Dermis microvascular lymphatic vessel endothelial cell (primary cell): ENCODE data around the gene PABPC1L2A. TPM values are rescaled to one million over a fixed set of nuclear protein-coding genes. Genes with fewer than 3 reads are reported as not detected.
A peak's percentile ranks its signal among the peaks of the same experiment; 100 is the strongest.
"Not testable (repeated sequence)": the region's sequence is repeated elsewhere in the genome, so short reads cannot be mapped to it uniquely, and the experiment has no call there.

Source experiments
- DNase-seq, 2 donors: peaks; one replicate each; pipeline versions ENCODE4 v3.0.0 to v3.0.0-alpha.2; 2010; ENCODE audit warnings: low read depth in 2 of 2
- total RNA-seq: library from RNA; depleted of rRNA; stranded (reverse); fragments of >200 nt; gene quantifications from 2 replicates; pipeline ENCODE4 v1.2.1, GENCODE V29; 2014

PABPC1L2A gene
- not detected in 2 replicates for total RNA-seq

DNA sequence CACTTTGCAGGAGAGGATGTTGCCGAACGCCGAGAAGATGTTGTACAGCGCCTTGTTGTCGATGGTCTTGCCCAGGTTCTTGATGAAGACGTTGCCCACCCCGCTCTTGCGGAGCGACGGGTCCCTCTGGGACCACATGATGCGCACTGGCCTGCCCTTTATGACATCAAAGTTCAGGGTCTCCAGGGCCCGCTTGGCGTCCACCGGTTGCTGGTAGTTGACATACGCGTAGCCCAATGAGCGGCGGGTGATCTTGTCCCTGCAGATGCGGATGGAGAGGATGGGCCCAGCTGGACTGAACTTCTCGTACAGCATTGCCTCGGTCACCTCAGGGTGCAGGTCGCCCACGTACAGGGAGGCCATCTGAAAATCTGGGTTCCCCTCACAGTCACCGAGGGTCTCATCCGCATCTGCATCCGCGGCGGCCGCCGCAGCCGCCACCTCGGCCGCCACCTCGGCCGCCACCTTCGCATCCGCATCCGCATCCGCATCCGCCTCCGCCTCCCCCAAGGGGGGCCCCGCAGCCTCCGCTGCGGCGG is at the start of gene PABPC1L2A:
Gene PABPC1L2A, minus strand, starts transcription at position 489 of the 539 bp plus-strand sequence. Its CDS starts 126 bp downstream, at position 363.
- not testable (repeated sequence) for DNase-seq

DNA sequence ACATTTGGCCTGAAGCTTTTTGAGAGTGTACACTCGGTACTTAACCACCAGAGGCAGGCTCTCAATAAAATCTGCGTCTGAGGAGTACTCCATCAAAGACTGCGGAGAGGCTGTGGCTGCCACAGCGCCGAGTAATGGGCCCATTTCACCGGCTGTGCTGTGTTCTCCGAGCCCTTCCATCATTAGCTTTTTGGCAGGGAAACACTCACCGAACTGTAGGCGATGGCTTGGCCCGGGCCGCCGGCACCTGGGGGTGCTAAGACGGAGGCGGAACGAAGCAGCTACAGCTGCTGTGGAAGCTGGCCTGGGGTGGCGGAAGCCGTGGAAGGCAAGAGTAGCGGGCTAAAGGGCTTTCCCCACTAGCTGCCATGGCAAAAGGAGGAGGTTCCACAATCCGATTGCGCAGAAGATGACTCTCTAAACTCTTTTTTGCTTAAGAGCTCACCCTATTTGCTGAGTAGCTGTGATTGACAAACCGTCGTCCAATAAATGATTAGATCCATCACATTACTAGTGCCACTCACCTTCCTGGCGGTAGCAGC is 48.5 kb upstream of the PABPC1L2A start:
- no peak for DNase-seq

DNA sequence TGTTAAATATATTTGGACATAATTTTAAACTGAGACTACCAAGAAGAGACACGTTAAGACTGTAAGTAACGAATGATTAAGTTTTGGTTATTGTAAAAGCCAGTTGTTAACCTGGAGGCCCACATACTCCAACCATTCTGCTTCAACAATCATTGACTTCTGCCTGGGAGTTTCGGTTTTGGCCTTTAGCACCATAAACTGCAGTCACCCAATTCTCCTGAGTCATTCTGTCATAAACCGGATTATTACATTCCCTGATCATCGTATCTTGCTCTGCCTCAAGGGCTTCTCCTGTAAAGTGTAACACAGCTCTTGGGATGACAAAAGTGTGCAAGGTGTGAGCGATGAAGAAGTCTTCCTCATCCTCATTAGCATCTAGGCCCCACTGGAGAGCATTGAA is 46.9 kb upstream of the PABPC1L2A start:
- DNase-seq: no peak

DNA sequence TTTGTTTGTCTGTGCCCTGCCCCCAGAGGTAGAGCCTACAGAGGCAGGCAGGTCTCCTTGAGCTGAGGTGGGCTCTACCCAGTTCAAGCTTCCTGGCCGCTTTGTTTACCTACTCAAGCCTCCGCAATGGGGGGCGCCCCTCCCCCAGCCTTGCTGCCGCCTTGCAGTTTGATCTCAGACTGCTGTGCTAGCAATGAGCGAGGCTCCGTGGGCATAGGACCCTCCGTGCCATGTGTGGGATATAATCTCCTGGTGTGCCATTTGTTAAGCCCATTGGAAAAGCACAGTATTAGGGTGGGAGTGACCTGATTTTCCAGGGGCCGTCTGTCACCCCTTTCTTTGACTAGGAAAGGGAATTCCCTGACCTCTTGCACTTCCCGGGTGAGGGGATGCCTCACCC is 20.2 kb upstream of the PABPC1L2A start:
- DNase-seq: not testable (repeated sequence)

DNA sequence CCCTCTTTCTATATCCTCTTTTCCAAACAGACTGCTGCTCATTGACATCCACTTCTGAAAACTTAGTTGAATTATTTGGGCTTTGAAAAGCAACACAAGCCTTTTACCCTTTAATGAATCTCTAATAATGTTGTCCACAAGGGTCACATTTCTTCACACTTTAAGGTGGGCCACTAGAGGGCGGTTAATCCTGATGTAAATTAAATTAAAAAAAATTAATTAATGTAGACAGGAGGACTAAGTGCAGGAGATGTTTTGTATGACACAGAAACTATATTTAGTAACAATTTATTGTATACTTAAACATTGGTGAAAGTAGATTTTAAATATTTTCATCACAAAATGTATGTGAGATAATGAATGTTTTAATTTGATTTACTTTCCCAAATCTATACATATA is 7.5 kb upstream of the PABPC1L2A start:
- peak in 1 of 2 donors; percentile 11 for DNase-seq

DNA sequence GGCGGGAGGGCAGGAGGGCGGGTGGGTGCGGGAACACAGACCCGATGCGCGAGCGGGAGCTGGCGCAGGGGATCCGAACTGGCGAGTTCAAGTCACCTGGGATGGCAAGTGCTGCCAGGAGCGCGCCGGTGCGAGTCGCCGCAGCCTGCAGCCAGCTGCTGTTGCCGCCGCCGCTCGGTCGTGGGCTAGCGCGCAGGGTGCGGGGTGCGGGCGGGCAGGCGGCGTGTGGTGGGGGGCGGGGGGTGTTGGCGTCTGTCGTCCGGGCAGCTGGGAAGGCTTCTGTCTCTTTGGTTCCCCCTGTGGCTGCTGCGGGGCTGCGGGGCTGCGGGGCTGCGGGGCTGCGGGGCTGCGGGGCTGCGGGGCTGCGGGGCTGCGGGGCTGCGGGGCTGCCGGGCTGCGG is 572 bp upstream of the PABPC1L2A start:
- not testable (repeated sequence) for DNase-seq

DNA sequence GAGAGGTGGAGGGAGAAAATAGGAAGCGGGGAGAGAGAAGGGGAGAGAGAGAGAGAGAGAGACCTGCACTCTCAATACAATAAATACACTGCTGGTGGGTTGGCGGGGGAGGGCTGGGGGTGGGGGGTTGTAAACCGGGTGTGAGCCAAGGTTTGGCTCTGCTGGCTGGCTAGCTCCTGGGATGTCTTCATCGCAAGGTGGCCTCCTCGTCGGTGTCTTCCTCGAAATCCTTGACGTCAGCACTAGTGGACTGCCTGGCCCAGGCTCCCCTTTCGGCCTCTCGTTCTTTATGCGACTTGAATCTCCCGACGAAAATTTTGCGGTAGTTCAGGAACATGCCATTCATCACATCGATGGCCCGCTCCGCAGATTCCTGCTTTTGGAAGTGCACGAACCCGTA is 715 bp downstream of the PABPC1L2A start:
- DNase-seq: not testable (repeated sequence)

DNA sequence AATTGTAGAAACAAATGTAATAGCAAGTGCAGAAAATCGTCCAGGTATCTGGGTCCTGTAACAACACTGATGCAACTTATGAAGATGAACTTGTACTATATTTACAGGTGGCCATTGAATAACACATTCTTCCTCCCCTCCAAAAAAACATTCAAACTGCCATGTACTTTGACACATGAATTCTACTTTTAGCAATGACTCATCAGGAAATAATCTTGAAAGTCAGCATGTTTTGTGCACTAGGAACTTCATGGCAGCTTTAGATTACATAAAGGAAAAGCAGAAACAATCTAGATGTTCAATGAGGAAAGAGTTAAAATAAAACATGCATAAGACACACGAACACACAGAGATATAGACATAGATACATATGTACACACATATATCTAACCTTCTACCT is 2.5 kb downstream of the PABPC1L2A start:
- peak in 1 of 2 donors; percentile 0 for DNase-seq

DNA sequence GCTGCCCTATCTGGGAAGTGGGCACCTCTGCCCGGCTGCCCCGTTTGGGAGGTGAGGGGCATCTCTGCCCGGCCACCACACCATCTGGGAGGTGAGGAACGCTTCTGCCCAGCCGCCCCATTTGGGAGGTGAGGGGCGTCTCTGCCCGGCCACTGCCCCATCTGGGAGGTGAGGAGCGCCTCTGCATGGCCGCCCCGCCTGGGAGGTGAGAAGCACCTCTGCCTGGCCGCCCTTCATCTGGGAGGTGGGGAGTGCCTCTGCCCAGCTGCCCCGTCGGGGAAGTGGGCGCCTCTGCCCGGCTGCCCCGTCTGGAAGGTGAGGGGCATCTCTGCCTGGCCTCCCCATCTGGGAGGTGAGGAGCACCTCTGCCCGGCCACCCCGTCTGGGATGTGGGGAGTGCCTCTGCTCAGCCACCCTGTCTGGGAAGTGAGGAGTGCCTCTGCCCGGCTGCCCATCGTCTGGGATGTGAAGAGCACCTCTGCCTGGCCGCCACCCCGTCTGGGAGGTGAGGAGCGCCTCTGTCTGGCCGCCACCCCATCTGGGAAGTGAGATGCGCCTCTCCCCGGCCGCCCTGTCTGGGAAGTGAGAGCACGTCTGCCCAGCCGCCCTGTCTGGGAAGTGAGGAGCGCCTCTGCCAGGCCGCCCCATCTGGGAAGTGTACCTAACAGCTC is 9.8 kb downstream of the PABPC1L2A start:
- DNase-seq: no peak

DNA sequence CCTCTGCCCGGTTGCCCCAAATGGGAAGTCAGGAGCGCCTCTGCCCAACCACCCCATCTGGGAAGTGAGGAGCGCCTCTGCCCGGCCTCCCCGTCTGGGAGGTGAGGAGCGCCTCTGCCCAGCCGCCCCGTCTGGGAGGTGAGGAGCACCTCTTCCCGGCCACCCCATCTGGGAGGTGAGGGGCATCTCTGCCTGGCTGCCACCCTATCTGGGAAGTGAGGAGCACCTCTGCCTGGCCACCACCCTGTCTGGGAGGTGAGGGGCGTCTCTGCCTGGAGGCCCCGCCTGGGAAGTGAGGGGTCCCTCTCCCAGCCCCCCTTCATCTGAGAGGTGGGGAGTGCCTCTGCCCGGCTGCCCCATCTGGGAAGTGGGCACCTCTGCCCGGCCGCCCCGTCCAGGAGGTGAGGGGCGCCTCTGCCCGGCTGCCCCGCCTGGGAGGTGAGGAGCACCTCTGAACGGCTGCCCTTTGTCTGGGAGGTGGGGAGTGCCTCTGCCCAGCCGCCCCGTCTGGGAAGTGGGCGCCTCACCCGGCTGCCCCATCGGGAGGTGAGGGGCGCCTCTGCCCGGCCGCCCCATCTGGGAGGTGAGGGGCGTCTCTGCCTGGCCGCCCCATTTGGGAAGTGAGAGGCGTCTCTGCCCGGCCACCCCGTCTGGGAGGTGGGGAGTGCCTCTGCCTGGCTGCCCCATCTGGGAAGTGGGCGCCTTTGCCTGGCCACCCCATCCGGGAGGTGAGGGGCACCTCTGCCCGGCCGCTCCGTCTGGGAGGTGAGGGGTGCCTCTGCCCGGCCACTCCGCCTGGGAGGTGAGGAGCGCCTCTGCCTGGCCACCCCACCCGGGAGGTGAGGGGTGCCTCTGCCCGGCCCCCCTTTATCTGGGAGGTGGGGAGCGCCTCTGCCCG is 10.6 kb downstream of the PABPC1L2A start:
- no peak for DNase-seq

DNA sequence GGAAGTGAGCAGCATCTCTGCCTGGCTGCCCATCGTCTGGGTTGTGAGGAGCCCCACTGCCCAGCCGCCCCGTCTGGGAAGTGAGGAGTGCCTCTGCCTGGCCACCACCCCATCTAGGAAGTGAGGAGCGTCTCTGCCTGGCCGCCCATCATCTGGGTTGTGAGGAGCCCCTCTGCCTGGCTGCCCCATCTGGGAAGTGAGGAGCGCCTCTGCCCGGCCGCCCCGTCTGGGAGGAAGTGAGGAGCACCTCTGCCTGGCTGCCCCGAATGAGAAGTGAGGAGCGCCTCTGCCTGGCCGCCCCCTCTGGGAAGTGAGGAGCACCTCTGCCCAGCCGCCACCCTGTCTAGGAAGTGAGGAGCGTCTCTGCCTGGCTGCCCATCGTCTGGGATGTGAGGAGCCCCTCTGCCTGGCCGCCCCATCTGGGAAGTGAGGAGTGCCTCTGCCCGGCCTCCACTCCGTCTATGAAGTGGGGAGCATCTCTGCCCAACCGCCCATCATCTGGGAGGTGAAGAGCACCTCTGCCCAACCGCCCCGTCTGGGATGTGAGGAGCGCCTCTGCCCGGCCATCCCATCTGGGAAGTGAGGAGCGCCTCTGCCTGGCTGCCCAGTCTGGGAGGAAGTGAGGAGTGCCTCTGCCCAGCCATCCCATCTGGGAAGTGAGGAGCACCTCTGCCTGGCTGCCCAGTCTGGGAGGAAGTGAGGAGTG is 11.4 kb downstream of the PABPC1L2A start:
- DNase-seq: not testable (repeated sequence)

DNA sequence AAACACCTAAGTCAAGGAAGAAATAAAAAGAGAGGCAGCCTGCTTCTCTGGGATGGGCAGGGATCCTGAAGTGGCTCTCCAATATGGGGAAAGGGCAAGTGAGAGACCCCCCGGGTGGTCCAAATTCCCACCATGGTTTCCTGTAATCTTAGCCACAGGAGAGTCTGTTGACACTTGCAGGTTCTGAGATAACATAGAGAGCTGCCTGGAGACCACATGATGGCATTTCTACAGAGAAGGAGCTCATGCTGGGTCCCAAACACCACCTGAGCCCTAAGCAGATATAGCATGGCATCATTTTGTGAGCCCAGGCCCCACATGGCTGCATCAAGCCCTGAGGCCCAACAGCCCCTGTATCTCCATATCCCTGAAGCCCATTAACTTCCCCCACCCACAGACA is 50.4 kb downstream of the PABPC1L2A start:
- DNase-seq: no peak

Other genes with a start within 250 kb of the PABPC1L2A start
- not detected in 2 replicates for gene FAM236C, start 166.9 kb downstream of the PABPC1L2A start, total RNA-seq
- not detected in 2 replicates for gene FAM236A, start 141.3 kb downstream of the PABPC1L2A start, total RNA-seq
- gene DMRTC1, start 135.7 kb downstream of the PABPC1L2A start, total RNA-seq: not detected in 2 replicates
- gene PABPC1L2B, start 76.6 kb downstream of the PABPC1L2A start, total RNA-seq: not detected in 2 replicates
- 1.3 and 1.7 TPM in 2 replicates for gene NAP1L2, start 135.3 kb upstream of the PABPC1L2A start, total RNA-seq